Spleen (tissue), 11 donors: ENCODE measurements around the gene MAMLD1. TPM values are rescaled to one million over a fixed set of nuclear protein-coding genes. Genes with fewer than 3 reads are reported as not detected.

Experiments used
- DNase-seq: peaks from one replicate; pipeline ENCODE4 v3.0.0-alpha.2; 2020
- H3K27ac ChIP-seq, 8 donors: fragments of 200-600 bp; sonication (generic) in 7 of 8; 1 replicate in 4 of 8; 2 replicates in 4 of 8; pipeline versions ENCODE4 v1.5.0 to v1.8.0; 2016 to 2021; ENCODE audit warnings: inconsistent platforms in 4 of 8, mild to moderate bottlenecking in 4 of 8, moderate library complexity in 1 of 8
- H3K27me3 ChIP-seq, 7 donors: fragments of 200-600 bp; sonication (generic) in 6 of 7; replicated peaks in 1 of 7; 1 replicate in 4 of 7; 2 replicates in 3 of 7; pipeline versions ENCODE4 v1.5.0 to v1.8.0; 2016 to 2021; ENCODE audit warnings: inconsistent platforms in 3 of 7, mild to moderate bottlenecking in 1 of 7
- H3K36me3 ChIP-seq, 6 donors: fragments of 200-600 bp; sonication (generic) in 5 of 6; 1 replicate in 4 of 6; 2 replicates in 2 of 6; pipeline versions ENCODE4 v1.5.0 to v1.8.0; 2016 to 2021; ENCODE audit warnings: inconsistent platforms in 2 of 6
- H3K4me1 ChIP-seq, 6 donors: fragments of 200-600 bp; sonication (generic) in 5 of 6; 1 replicate in 3 of 6; 2 replicates in 3 of 6; pipeline versions ENCODE4 v1.5.0 to v1.8.0; 2016 to 2021; ENCODE audit warnings: inconsistent platforms in 3 of 6
- H3K4me3 ChIP-seq, 8 donors: fragments of 200-600 bp; sonication (generic) in 7 of 8; 1 replicate in 4 of 8; 2 replicates in 4 of 8; pipeline versions ENCODE4 v1.5.0 to v1.8.0; 2016 to 2021; ENCODE audit warnings: inconsistent platforms in 4 of 8, mild to moderate bottlenecking in 4 of 8, moderate library complexity in 2 of 8
- H3K9me3 ChIP-seq, 8 donors: fragments of 200-600 bp; sonication (generic) in 7 of 8; 1 replicate in 4 of 8; 2 replicates in 4 of 8; pipeline versions ENCODE4 v1.5.0 to v1.8.0; 2016 to 2021; ENCODE audit warnings: inconsistent platforms in 4 of 8
- POLR2A ChIP-seq, 3 donors: fragments of 450-650 bp; IDR thresholded peaks; one replicate each; pipeline ENCODE4 v1.5.1; 2017; ENCODE audit warnings: antibody characterized with exemption in 3 of 3, mild to moderate bottlenecking in 1 of 3
- POLR2AphosphoS5 ChIP-seq, 3 donors: sonication (generic); formaldehyde crosslinking; IDR thresholded peaks; one replicate each; pipeline ENCODE4 v1.5.1; 2017; ENCODE audit warnings: antibody characterized with exemption in 3 of 3
- WGBS, 5 donors: extraction: QIAGEN DNeasy Blood & Tissue Kit in 3 of 5; methylation state at CpG; one replicate each; pipeline versions ENCODE4 v1.1.5 to v1.1.7; 2013 to 2018; 5-methylcytosine and 5-hydroxymethylcytosine counted together
- intact Hi-C: fragments of 100-400 bp; cut with DNase I; formaldehyde crosslinking; loops from one replicate; pipeline ENCODE4 v1.15.0; 2023; ENCODE audit warnings: low total_unique reads
- polyA plus RNA-seq, 3 donors: library from polyadenylated mRNA; stranded (reverse); fragments of 200-250 nt; gene quantifications; one replicate each; pipeline ENCODE4 v1.2.1, GENCODE V29; 2013
- total RNA-seq, 7 donors: library from RNA; depleted of rRNA in 3 of 7; stranded (reverse); fragments of >200 nt in 3 of 7; fragmentation: NEBNext Ultra II Directional in 4 of 7; extraction: Animal tissue kit (Norgen Biotek cat#: 25700) in 4 of 7; gene quantifications; one replicate each; pipeline versions ENCODE4 v1.1.0 to v1.2.1, GENCODE V29; 2016 to 2021
- TF ChIP-seq, protein P1 (sequence below), 11 experiments: fragments of 200-600 bp in 7 of 11; fragments of 450-650 bp in 4 of 11; sonication (generic) in 4 of 11; IDR thresholded peaks in 8 of 11; conservative IDR thresholded peaks in 3 of 11; 1 replicate in 7 of 11; 2 replicates in 4 of 11; pipeline versions ENCODE4 v1.4.0 to v1.8.0; 2016 to 2021; ENCODE audit warnings: antibody characterized with exemption in 11 of 11, inconsistent platforms in 4 of 11, mild to moderate bottlenecking in 1 of 11
- donor health status: healthy with polysubstance abuse.
- donor health status: DM: no; HTN: no; CAD: no; lungs with moderate emphysema.
- donor health status: DM: no; HTN: no; CAD: no.
- donor health status: Bipolar disorder and iron deficiency.
- donor health status: healthy.
- donor health status: DM: no; HTN: no; CAD: no.
- donor health status: DM: yes; HTN: yes; CAD: no.

Gene MAMLD1
- total and polyA plus RNA-seq, 10 donors: 1.2 to 7.3 (median 3.7) TPM

DNA sequence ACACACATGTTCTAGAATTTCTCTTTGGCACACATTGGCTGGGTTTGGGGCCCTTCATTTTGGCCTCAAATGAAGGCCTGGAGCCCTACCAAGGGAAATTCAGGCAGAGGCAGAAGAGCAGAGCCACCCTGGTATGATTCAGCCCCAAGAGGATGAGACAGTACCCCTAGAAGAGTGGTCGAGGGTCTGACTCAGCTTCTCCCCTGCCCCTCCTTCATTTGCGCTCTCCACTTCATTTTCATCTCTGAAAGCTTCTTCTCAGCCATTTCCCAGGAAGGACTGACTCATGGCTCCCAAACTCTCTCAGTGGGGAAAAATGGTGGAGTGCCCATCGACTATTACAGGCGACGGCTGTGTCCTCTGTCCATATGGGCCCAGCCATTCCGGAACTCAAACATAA lies 43.5 kb downstream of the MAMLD1 start:
- WGBS, 5 donors: 78 to 89% (median 85%) methylated on average over 6 of the region's 6 CpGs
- Histone ChIP-seq H3K9me3 (no peaks in the 10 kb centered on the region), H3K36me3 (no peaks in the 10 kb centered on the region), H3K27me3 (no peaks in the 10 kb centered on the region), H3K4me3 (no peak overlapping the region), H3K27ac (no peak overlapping the region), H3K4me1 (peaks cover 0 to 3% (median 0%) of the 10 kb centered on the region in 6 donors)
- no peak for TF ChIP-seq POLR2AphosphoS5 (IDR thresholded peaks at IDR 0.05)
- TF ChIP-seq, protein P1, sequence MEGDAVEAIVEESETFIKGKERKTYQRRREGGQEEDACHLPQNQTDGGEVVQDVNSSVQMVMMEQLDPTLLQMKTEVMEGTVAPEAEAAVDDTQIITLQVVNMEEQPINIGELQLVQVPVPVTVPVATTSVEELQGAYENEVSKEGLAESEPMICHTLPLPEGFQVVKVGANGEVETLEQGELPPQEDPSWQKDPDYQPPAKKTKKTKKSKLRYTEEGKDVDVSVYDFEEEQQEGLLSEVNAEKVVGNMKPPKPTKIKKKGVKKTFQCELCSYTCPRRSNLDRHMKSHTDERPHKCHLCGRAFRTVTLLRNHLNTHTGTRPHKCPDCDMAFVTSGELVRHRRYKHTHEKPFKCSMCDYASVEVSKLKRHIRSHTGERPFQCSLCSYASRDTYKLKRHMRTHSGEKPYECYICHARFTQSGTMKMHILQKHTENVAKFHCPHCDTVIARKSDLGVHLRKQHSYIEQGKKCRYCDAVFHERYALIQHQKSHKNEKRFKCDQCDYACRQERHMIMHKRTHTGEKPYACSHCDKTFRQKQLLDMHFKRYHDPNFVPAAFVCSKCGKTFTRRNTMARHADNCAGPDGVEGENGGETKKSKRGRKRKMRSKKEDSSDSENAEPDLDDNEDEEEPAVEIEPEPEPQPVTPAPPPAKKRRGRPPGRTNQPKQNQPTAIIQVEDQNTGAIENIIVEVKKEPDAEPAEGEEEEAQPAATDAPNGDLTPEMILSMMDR (IDR thresholded peaks at IDR 0.05 in 8 of 11, conservative IDR thresholded peaks at IDR 0.05 in 3 of 11): no peak
- intact Hi-C loops: no loop called here
- DNase-seq: no peak

DNA sequence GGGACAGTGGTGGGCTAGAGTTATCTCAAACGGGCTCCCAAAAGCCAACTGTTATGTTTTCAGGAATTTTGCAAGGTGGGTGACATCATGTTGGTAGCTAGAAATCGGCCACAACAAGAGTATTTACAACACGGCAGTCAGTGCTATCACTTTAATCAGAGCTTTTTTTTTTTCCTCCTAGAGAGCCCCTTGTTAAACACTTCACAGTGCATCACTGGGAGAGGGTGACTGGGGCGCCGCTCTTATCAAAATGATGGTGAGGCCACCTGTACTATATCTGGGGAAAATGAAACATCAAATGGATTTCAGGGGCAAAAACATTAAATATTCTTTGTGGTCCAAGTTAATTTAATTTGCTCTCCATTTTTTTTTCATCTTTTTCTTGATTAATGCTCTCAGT lies 44.9 kb downstream of the MAMLD1 start:
- Histone ChIP-seq H3K4me1 (peaks cover 0 to 3% (median 0%) of the 10 kb centered on the region in 6 donors), H3K36me3 (no peaks in the 10 kb centered on the region), H3K4me3 (no peak overlapping the region), H3K27me3 (no peaks in the 10 kb centered on the region), H3K27ac (no peak overlapping the region), H3K9me3 (no peaks in the 10 kb centered on the region)
- DNase-seq: no peak
- TF ChIP-seq POLR2AphosphoS5 (IDR thresholded peaks at IDR 0.05) (no peak), POLR2A (IDR thresholded peaks at IDR 0.05) (no peak)
- TF ChIP-seq, protein P1 (IDR thresholded peaks at IDR 0.05 in 8 of 11, conservative IDR thresholded peaks at IDR 0.05 in 3 of 11): no peak
- intact Hi-C loops: no loop called here
- 71 to 98% (median 83%) methylated on average over 5 of the region's 5 CpGs for WGBS, 5 donors

DNA sequence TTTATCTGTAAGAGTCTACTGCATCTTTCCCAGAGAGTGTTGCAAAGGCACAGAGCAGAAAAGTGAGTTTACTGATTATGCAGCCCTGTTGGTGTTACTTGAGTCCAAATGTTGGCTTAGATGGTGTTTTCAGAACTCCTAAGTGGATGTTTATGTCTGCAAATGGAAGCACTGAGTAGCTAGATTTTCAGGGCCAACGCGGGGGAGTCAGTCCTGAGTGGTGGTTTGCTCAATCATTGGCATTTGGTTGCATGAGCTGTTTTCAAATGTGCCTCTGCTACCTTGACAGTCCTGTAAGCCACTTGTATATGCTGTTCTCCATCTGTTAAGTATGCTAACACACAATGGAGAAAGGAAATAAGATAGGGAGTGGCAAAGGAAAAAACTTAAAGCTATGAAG lies 45.4 kb downstream of the MAMLD1 start:
- Histone ChIP-seq H3K36me3 (no peaks in the 10 kb centered on the region), H3K27ac (no peak overlapping the region), H3K9me3 (no peaks in the 10 kb centered on the region), H3K4me3 (no peak overlapping the region), H3K4me1 (peaks cover 0 to 3% (median 0%) of the 10 kb centered on the region in 6 donors), H3K27me3 (no peaks in the 10 kb centered on the region)
- 68 to 98% (median 90%) methylated on average over 2 of the region's 2 CpGs for WGBS, 5 donors
- intact Hi-C loops: no loop called here
- TF ChIP-seq POLR2AphosphoS5 (IDR thresholded peaks at IDR 0.05) (no peak), POLR2A (IDR thresholded peaks at IDR 0.05) (no peak)
- TF ChIP-seq, protein P1 (IDR thresholded peaks at IDR 0.05 in 8 of 11, conservative IDR thresholded peaks at IDR 0.05 in 3 of 11): no peak
- DNase-seq: no peak

DNA sequence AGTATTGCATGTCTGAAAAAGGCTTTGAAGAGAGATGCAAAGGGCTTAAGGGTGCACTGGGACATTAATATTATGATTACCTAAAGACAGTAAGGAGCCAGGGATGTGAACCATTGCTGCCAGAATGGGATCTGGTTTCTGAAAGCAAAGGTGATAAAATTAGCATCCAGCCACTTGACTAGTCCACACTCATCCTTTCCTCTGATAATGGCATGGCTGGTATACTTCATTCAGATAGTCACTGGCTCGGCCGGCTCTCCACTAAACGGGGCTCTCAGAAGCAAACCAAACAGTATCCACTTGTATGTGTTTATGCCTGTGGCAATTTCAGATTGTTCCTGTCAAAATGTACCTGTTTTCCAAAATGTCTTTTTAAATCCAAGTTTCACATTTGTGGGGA lies 46.4 kb downstream of the MAMLD1 start:
- TF ChIP-seq, protein P1 (IDR thresholded peaks at IDR 0.05 in 8 of 11, conservative IDR thresholded peaks at IDR 0.05 in 3 of 11): no peak
- TF ChIP-seq POLR2AphosphoS5 (IDR thresholded peaks at IDR 0.05) (no peak), POLR2A (IDR thresholded peaks at IDR 0.05) (no peak)
- peaks cover 0 to 3% (median 0%) of the 10 kb centered on the region in 6 donors for H3K4me1 ChIP-seq
- intact Hi-C loops: no loop called here
- H3K4me3 ChIP-seq: no peak overlapping the region
- H3K9me3 ChIP-seq: no peaks in the 10 kb centered on the region
- H3K27me3 ChIP-seq: no peaks in the 10 kb centered on the region
- DNase-seq: no peak
- no peak overlapping the region for H3K27ac ChIP-seq
- no peaks in the 10 kb centered on the region for H3K36me3 ChIP-seq
- 81 to 97% (median 87%) methylated on average over 3 of the region's 3 CpGs for WGBS, 5 donors
